Activated naive CD8-positive, alpha-beta T cell (primary cell): Measurements from ENCODE around the gene NIP7.

Experiments
- H3K27ac Mint-ChIP-seq: one replicate; pipeline ENCODE4 v1.8.0; 2021; ENCODE audit warnings: mixed read lengths
- H3K27me3 Mint-ChIP-seq: one replicate; pipeline ENCODE4 v1.8.0; 2021; ENCODE audit warnings: mixed read lengths
- H3K36me3 Mint-ChIP-seq: one replicate; pipeline ENCODE4 v1.8.0; 2021; ENCODE audit warnings: mixed read lengths
- H3K4me1 Mint-ChIP-seq: one replicate; pipeline ENCODE4 v1.8.0; 2021; ENCODE audit warnings: low read depth, mixed read lengths
- H3K4me3 Mint-ChIP-seq: one replicate; pipeline ENCODE4 v1.8.0; 2021; ENCODE audit warnings: mild to moderate bottlenecking, mixed read lengths
- H3K9me3 Mint-ChIP-seq: one replicate; pipeline ENCODE4 v1.8.0; 2021; ENCODE audit warnings: low read depth, mixed read lengths

The NIP7 gene

DNA sequence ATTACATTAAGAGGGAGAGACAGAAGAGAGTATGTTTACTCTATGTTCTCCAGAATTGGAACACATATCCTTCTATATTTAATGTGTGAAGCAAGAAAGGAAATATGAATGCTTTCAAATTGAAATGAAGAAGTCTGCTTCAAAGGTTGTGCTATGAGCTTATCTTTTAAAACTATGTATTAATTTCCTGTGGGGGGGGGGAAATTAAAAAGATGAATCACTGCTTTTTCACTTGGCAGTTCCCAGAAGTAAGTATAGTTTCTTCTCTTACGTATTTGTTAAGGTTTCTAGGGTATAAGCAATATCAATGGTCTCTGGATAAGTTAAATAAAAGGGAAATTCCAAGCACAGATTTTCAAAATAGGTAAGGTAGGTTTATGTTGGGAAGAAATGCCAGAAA, 39.2 kb downstream of the NIP7 start:
- Mint-ChIP-seq H3K27ac (peak overlapping the region; percentile 72), H3K4me3 (no peak overlapping the region), H3K9me3 (no peaks in the 10 kb centered on the region), H3K36me3 (peaks cover 7% of the 10 kb centered on the region), H3K27me3 (no peaks in the 10 kb centered on the region), H3K4me1 (peaks cover 43% of the 10 kb centered on the region)

GRCh38 chr16:69381231-69381630, 41.7 kb downstream of the NIP7 start:
- no peaks in the 10 kb centered on the region for H3K27me3 Mint-ChIP-seq
- peaks cover 52% of the 10 kb centered on the region for H3K4me1 Mint-ChIP-seq
- H3K36me3 Mint-ChIP-seq = peaks cover 10% of the 10 kb centered on the region
- H3K27ac Mint-ChIP-seq = no peak overlapping the region
- H3K9me3 Mint-ChIP-seq = no peaks in the 10 kb centered on the region
- no peak overlapping the region for H3K4me3 Mint-ChIP-seq

GRCh38 chr16:69382421-69382820, 42.8 kb downstream of the NIP7 start:
- H3K27ac Mint-ChIP-seq = peak overlapping the region; percentile 74

GRCh38 chr16:69384974-69385373, 45.4 kb downstream of the NIP7 start:
- Mint-ChIP-seq H3K4me3 (peak overlapping the region; percentile 92), H3K27me3 (no peaks in the 10 kb centered on the region), H3K4me1 (peaks cover 33% of the 10 kb centered on the region), H3K9me3 (no peaks in the 10 kb centered on the region), H3K27ac (peak overlapping the region; percentile 91), H3K36me3 (peaks cover 10% of the 10 kb centered on the region)

More at GRCh38 chr16:69382421-69382820, 42.8 kb downstream of the NIP7 start:
- Mint-ChIP-seq H3K4me3 (peak overlapping the region; percentile 36), H3K27me3 (no peaks in the 10 kb centered on the region), H3K4me1 (peaks cover 52% of the 10 kb centered on the region), H3K9me3 (no peaks in the 10 kb centered on the region), H3K36me3 (peaks cover 10% of the 10 kb centered on the region)

DNA sequence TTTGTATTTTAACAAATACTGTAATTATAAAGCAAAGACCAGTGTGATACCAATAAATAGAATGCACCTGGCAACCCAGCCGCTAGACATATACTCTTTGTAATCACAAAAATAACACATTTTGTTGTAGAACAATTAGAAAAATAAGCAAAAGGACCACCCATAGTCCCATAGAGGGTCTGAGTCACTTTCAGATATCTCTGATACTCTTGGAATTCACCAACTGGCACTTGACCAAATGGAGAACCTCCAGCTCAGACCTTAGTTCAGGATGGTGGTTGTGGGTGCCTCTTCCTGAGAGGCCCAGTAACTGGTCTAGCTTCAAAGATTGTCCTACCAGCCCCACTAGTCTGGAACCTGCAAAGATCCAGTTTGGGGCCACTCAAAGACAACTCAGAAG, 47.0 kb downstream of the NIP7 start:
- H3K27ac Mint-ChIP-seq = peak overlapping the region; percentile 88
- H3K36me3 Mint-ChIP-seq = peaks cover 10% of the 10 kb centered on the region

More for the DNA sequence above, 47.0 kb downstream of the NIP7 start:
- H3K9me3 Mint-ChIP-seq = no peaks in the 10 kb centered on the region
- peaks cover 28% of the 10 kb centered on the region for H3K4me1 Mint-ChIP-seq
- H3K4me3 Mint-ChIP-seq = peak overlapping the region; percentile 92
- no peaks in the 10 kb centered on the region for H3K27me3 Mint-ChIP-seq
